ENCODE data around the gene ZFHX3. TPM values are rescaled to one million over a fixed set of nuclear protein-coding genes. Genes with fewer than 3 reads are reported as not detected.

The ZFHX3 gene
- polyA plus RNA-seq, 1 donor (not counting 4 experiments of a cell fraction or from before 2014, with no cell fraction given), result 1.2 TPM

DNA sequence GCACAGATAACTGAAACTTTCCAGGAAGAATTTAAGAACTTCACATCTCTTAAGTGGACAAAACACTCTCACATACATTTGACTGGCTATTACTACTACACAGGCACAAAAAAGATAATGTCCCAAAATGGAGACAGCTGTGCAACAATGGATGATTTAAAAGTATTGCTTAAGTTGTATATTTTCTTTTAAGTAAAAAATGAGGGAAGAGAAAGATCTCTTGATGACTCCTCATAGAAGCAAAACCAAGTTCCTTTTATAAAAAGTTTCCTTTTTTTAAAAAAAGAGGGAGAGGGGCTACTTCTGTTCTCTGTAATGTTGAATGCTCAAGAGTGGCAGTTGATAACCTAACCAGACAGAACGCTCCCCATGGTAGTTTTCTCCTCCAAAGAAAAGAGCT, 195.5 kb downstream of the ZFHX3 start:
- no peak overlapping the region for H2AFZ ChIP-seq (ENCODE audit: control insufficient read depth, low read length)
- no peak for DNase-seq (ENCODE audit: low read depth, low spot score)
- H3K9me3 ChIP-seq (ENCODE audit: control insufficient read depth, low read depth, low read length), result no peaks in the 10 kb centered on the region
- no peak overlapping the region for H3K4me2 ChIP-seq (ENCODE audit: control insufficient read depth, extremely low read depth, insufficient read depth, low read depth, low read length)
- H3K4me3 ChIP-seq (ENCODE audit: control insufficient read depth in 2 of 3, extremely low read depth in 1 of 3, insufficient read depth in 2 of 3, low read depth in 1 of 3, low read length in 3 of 3), result no peak overlapping the region
- TF ChIP-seq EZH2 (IDR thresholded peaks at IDR 0.05; ENCODE audit: low read length), result no peak
- TF ChIP-seq, protein P1, sequence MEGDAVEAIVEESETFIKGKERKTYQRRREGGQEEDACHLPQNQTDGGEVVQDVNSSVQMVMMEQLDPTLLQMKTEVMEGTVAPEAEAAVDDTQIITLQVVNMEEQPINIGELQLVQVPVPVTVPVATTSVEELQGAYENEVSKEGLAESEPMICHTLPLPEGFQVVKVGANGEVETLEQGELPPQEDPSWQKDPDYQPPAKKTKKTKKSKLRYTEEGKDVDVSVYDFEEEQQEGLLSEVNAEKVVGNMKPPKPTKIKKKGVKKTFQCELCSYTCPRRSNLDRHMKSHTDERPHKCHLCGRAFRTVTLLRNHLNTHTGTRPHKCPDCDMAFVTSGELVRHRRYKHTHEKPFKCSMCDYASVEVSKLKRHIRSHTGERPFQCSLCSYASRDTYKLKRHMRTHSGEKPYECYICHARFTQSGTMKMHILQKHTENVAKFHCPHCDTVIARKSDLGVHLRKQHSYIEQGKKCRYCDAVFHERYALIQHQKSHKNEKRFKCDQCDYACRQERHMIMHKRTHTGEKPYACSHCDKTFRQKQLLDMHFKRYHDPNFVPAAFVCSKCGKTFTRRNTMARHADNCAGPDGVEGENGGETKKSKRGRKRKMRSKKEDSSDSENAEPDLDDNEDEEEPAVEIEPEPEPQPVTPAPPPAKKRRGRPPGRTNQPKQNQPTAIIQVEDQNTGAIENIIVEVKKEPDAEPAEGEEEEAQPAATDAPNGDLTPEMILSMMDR (optimal IDR thresholded peaks at IDR 0.05 in 1 of 3, IDR thresholded peaks at IDR 0.05 in 1 of 3, conservative IDR thresholded peaks at IDR 0.05 in 1 of 3; ENCODE audit: extremely low read depth in 1 of 3, insufficient read depth in 2 of 3, low read length in 3 of 3), result no peak
- no peaks in the 10 kb centered on the region for H3K27me3 ChIP-seq (ENCODE audit: control insufficient read depth, extremely low read depth, insufficient read depth, low read length)
- no peaks in the 10 kb centered on the region for H3K36me3 ChIP-seq (ENCODE audit: control insufficient read depth in 2 of 2, extremely low read depth in 1 of 2, insufficient read depth in 2 of 2, low read length in 2 of 2)
- H3K9me1 ChIP-seq (ENCODE audit: control insufficient read depth, extremely low read depth, insufficient read depth, low read length), result no peaks in the 10 kb centered on the region
- H4K20me1 ChIP-seq (ENCODE audit: control insufficient read depth, extremely low read depth, insufficient read depth, low read length), result no peaks in the 10 kb centered on the region
- no peak overlapping the region for H3K27ac ChIP-seq (ENCODE audit: control insufficient read depth, insufficient read depth, low read length)
- no peak for FAIRE-seq
- peaks cover 9% of the 10 kb centered on the region for H3K4me1 ChIP-seq (ENCODE audit: control insufficient read depth, extremely low read depth, insufficient read depth, low read length)
- no peaks in the 10 kb centered on the region for H3K79me2 ChIP-seq (ENCODE audit: control insufficient read depth, insufficient read depth, low read length)
- dilution Hi-C loops (cut with MboI; ENCODE audit: extremely low pct_ligation_motif_present, low sequenced_read_pairs), result no loop called here
- no peak overlapping the region for H3K9ac ChIP-seq (ENCODE audit: control insufficient read depth, extremely low read depth, insufficient read depth, low read length)

DNA sequence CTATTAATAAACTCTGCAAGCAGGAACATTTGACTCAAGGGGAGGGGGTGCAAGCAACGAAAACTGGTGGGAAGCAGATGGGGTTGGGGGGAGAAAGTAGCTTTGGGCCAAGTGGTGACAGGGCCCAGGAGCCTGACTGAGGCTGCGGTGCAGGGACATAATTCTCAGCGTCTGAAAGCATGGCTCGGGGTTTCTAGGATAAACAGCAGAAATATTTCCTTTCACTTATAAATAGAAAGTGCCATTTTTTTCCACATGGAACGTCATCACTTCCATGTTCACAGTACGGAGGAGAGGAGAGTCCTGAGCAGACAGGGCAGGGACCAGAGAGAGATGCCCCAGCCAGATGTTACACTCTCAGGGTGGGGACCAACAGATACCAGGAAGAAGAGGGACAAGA, 197.1 kb downstream of the ZFHX3 start:
- no peak for FAIRE-seq
- H4K20me1 ChIP-seq (ENCODE audit: control insufficient read depth, extremely low read depth, insufficient read depth, low read length), result no peaks in the 10 kb centered on the region
- H2AFZ ChIP-seq (ENCODE audit: control insufficient read depth, low read length), result no peak overlapping the region
- no peaks in the 10 kb centered on the region for H3K9me3 ChIP-seq (ENCODE audit: control insufficient read depth, low read depth, low read length)
- dilution Hi-C loops (cut with MboI; ENCODE audit: extremely low pct_ligation_motif_present, low sequenced_read_pairs), result no loop called here
- no peak for DNase-seq (ENCODE audit: low read depth, low spot score)
- peaks cover 9% of the 10 kb centered on the region for H3K4me1 ChIP-seq (ENCODE audit: control insufficient read depth, extremely low read depth, insufficient read depth, low read length)
- H3K36me3 ChIP-seq (ENCODE audit: control insufficient read depth in 2 of 2, extremely low read depth in 1 of 2, insufficient read depth in 2 of 2, low read length in 2 of 2), result no peaks in the 10 kb centered on the region
- H3K27ac ChIP-seq (ENCODE audit: control insufficient read depth, insufficient read depth, low read length), result no peak overlapping the region
- H3K4me3 ChIP-seq (ENCODE audit: control insufficient read depth in 2 of 3, extremely low read depth in 1 of 3, insufficient read depth in 2 of 3, low read depth in 1 of 3, low read length in 3 of 3), result no peak overlapping the region
- H3K79me2 ChIP-seq (ENCODE audit: control insufficient read depth, insufficient read depth, low read length), result no peaks in the 10 kb centered on the region
- H3K9me1 ChIP-seq (ENCODE audit: control insufficient read depth, extremely low read depth, insufficient read depth, low read length), result no peaks in the 10 kb centered on the region
- TF ChIP-seq, protein P1 (optimal IDR thresholded peaks at IDR 0.05 in 1 of 3, IDR thresholded peaks at IDR 0.05 in 1 of 3, conservative IDR thresholded peaks at IDR 0.05 in 1 of 3; ENCODE audit: extremely low read depth in 1 of 3, insufficient read depth in 2 of 3, low read length in 3 of 3), result no peak
- no peak overlapping the region for H3K9ac ChIP-seq (ENCODE audit: control insufficient read depth, extremely low read depth, insufficient read depth, low read length)
- H3K27me3 ChIP-seq (ENCODE audit: control insufficient read depth, extremely low read depth, insufficient read depth, low read length), result no peaks in the 10 kb centered on the region
- no peak overlapping the region for H3K4me2 ChIP-seq (ENCODE audit: control insufficient read depth, extremely low read depth, insufficient read depth, low read depth, low read length)
